NB4 (cell line): ENCODE data around the gene STX10.

Experiments
- DNase-seq: peaks from one replicate; pipeline ENCODE4 v3.0.0; 2010; ENCODE audit warnings: low read depth
- H3K4me3 ChIP-seq: one replicate; pipeline ENCODE4 v1.5.1; 2011; ENCODE audit warnings: mild to moderate bottlenecking, low read depth, low read length, moderate library complexity
- CTCF ChIP-seq: IDR thresholded peaks from one replicate; pipeline ENCODE4 v1.5.1; 2012; ENCODE audit warnings: low read depth, low read length
- MYC ChIP-seq: IDR thresholded peaks from 2 replicates; pipeline ENCODE4 v1.6.1; 2011; ENCODE audit warnings: low read depth, low read length
- POLR2A ChIP-seq: IDR thresholded peaks from 2 replicates; pipeline ENCODE4 v1.6.1; 2011; ENCODE audit warnings: mild to moderate bottlenecking; ENCODE audit not compliant: insufficient read length; ENCODE audit errors: extremely low read depth
- TF ChIP-seq, protein P1 (sequence below): IDR thresholded peaks from 2 replicates; pipeline ENCODE4 v1.6.1; 2011; ENCODE audit warnings: low read depth, low read length

STX10 gene

GRCh38 chr19:13164343-13165161, 14.4 kb upstream of the STX10 start:
- H3K4me3 ChIP-seq = no peak overlapping the region
- TF ChIP-seq, protein P1, sequence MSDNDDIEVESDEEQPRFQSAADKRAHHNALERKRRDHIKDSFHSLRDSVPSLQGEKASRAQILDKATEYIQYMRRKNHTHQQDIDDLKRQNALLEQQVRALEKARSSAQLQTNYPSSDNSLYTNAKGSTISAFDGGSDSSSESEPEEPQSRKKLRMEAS = no peak
- TF ChIP-seq MYC (no peak), POLR2A (no peak), CTCF (no peak)
- peak; percentile 82 for DNase-seq

DNA sequence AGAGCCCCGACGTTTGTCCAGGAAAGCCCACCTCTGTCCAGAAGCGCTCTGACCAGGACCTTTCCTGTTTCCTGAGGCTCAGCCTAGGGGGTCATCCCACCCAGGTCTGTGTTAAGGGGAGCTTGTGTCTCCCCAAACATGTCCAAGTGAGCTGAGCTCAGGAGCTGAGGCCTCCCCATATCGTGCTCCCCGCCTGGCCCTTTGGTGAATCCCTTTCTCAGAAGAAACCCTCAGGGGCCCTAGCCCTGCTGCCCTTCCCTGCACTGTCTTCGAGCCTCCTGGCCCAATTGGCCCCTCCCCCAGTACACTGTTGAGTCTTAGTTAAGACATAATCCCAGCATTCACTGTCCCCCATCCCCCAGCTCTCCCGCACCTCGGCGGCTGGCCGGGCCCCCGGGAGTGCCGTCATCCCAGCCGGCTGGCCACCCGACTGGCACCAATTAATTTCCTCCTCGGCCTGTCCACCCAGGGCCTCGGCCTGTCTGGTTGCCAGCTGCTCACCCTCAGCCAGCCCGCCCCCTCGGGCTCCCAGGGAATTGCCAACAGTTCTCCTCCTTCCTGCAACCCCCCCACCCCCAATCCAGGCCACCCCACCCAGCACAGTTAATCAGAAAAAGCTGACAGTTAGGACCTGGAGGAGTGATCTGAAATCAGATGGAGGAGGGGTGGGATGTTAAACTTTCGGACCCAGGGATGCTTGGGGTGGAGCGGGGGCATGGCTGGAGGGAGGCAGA, 13.6 kb upstream of the STX10 start:
- peak; percentile 75 for DNase-seq
- TF ChIP-seq, protein P1 = no peak
- TF ChIP-seq CTCF = no peak
- no peak for TF ChIP-seq MYC
- TF ChIP-seq POLR2A = no peak
- H3K4me3 ChIP-seq = peak overlapping the region; percentile 28

GRCh38 chr19:13162724-13163608, 12.8 kb upstream of the STX10 start:
- TF ChIP-seq, protein P1 = peak; percentile 9; the same call in 1 of the 2 replicates
- peak; percentile 38 for TF ChIP-seq POLR2A
- TF ChIP-seq MYC = peak; percentile 56; the same call in 1 of the 2 replicates
- no peak for TF ChIP-seq CTCF
- H3K4me3 ChIP-seq = peak overlapping the region; percentile 35
- peak; percentile 96 for DNase-seq

- no peak for TF ChIP-seq POLR2A
- peak; percentile 77 for TF ChIP-seq MYC
- TF ChIP-seq CTCF = no peak
- TF ChIP-seq, protein P1 = peak; percentile 75; the same call in 1 of the 2 replicates
- no peak overlapping the region for H3K4me3 ChIP-seq
- peak; percentile 42 for DNase-seq
Measured at GRCh38 chr19:13160557-13160956, 10.4 kb upstream of the STX10 start.

GRCh38 chr19:13159713-13160112, 9.5 kb upstream of the STX10 start:
- DNase-seq = no peak
- TF ChIP-seq MYC (no peak), CTCF (no peak), POLR2A (no peak)
- TF ChIP-seq, protein P1 = no peak
- no peak overlapping the region for H3K4me3 ChIP-seq
